GM21367 (cell line): ENCODE data around the gene SYT11.

ENCODE experiments used
- ATAC-seq: cut with Tn5 transposase; IDR thresholded peaks from one replicate; pipeline ENCODE4 v1.9.1; 2021; ENCODE audit not compliant: unreplicated experiment

SYT11 gene

GRCh38 chr1:155934097-155934935, 74.9 kb downstream of the SYT11 start, which contains the start of gene KHDC4:
Gene KHDC4 (minus strand): TSS chr1:155934413. CDS start chr1:155934373, 40 bp downstream.
- peak; percentile 81 for ATAC-seq
